HEK293 (cell line): ENCODE data around the gene PNLDC1.

Experiments used
- CTCF ChIA-PET: fragments of 350-600 bp; formaldehyde crosslinking; extraction: SDS; loops from one replicate; lab custom pipeline; 2021; ENCODE audit warnings: antibody characterized with exemption; lab: Yijun Ruan, JAX
- POLR2A ChIA-PET: fragments of 300-600 bp; formaldehyde crosslinking; extraction: SDS; loops from one replicate; lab custom pipeline; 2020; ENCODE audit warnings: antibody characterized with exemption, inconsistent platforms; lab: Yijun Ruan, JAX
- H3K27ac ChIP-seq: fragments of 200-500 bp; sonication (Bioruptor generic); 2 replicates; pipeline ENCODE4 v1.5.1; 2014; ENCODE audit warnings: low read depth, low read length, control low read depth, inconsistent platforms; ENCODE audit errors: extremely low read depth
- H3K36me3 ChIP-seq, 2 experiments: fragments of 200-500 bp in 1 of 2; sonication (Bioruptor generic) in 1 of 2; 1 replicate in 1 of 2; 2 replicates in 1 of 2; pipeline ENCODE4 v1.5.1; 2014 to 2017; ENCODE audit warnings: inconsistent platforms in 2 of 2, low read length in 2 of 2; ENCODE audit not compliant: control insufficient read depth in 2 of 2, insufficient read depth in 1 of 2
- H3K4me1 ChIP-seq: fragments of 200-500 bp; sonication (Bioruptor generic); 2 replicates; pipeline ENCODE4 v1.5.1; 2014; ENCODE audit warnings: mild to moderate bottlenecking, low read length, inconsistent platforms; ENCODE audit not compliant: control insufficient read depth, insufficient read depth
- H3K4me3 ChIP-seq: 2 replicates; pipeline ENCODE4 v1.5.1; 2011; ENCODE audit warnings: low read depth, mild to moderate bottlenecking, control low read depth, low read length, moderate library complexity
- H3K9me3 ChIP-seq: fragments of 200-500 bp; sonication (Bioruptor generic); 2 replicates; pipeline ENCODE4 v1.5.1; 2014; ENCODE audit warnings: low read depth, low read length, inconsistent platforms; ENCODE audit not compliant: control insufficient read depth, insufficient read depth
- HOXC10 ChIP-seq: sonication (generic); formaldehyde crosslinking; IDR thresholded peaks from 2 replicates; pipeline ENCODE4 v1.8.1; 2023; ENCODE audit warnings: mild to moderate bottlenecking, missing genetic modification reagents
- MYNN ChIP-seq: fragments of 450-650 bp; formaldehyde crosslinking; IDR thresholded peaks from 2 replicates; pipeline ENCODE4 v1.5.1; 2016; ENCODE audit warnings: missing biosample characterization, missing genetic modification characterization, borderline replicate concordance
- PBX3 ChIP-seq: sonication (generic); formaldehyde crosslinking; IDR thresholded peaks from 2 replicates; pipeline ENCODE4 v1.8.1; 2022; ENCODE audit warnings: mild to moderate bottlenecking, moderate library complexity, missing genetic modification reagents
- PRDM10 ChIP-seq: fragments of 450-650 bp; formaldehyde crosslinking; IDR thresholded peaks from 2 replicates; pipeline ENCODE4 v1.5.1; 2016; ENCODE audit warnings: missing biosample characterization, missing genetic modification characterization
- PRDM2 ChIP-seq: fragments of 450-650 bp; formaldehyde crosslinking; IDR thresholded peaks from 2 replicates; pipeline ENCODE4 v1.5.1; 2016; ENCODE audit warnings: missing biosample characterization, missing genetic modification characterization, borderline replicate concordance
- TRIM28 ChIP-seq: IDR thresholded peaks from 2 replicates; pipeline ENCODE4 v1.6.1; 2011; ENCODE audit warnings: low read length, control low read depth, borderline replicate concordance
- ZBTB48 ChIP-seq: fragments of 450-650 bp; formaldehyde crosslinking; IDR thresholded peaks from 2 replicates; pipeline ENCODE4 v1.5.1; 2016; ENCODE audit warnings: missing biosample characterization, missing genetic modification characterization
- ZBTB7A ChIP-seq: fragments of 450-650 bp; formaldehyde crosslinking; IDR thresholded peaks from 2 replicates; pipeline ENCODE4 v1.5.1; 2016; ENCODE audit warnings: low read depth, missing biosample characterization, missing genetic modification characterization
- ZNF114 ChIP-seq: fragments of 450-650 bp; formaldehyde crosslinking; IDR thresholded peaks from 2 replicates; pipeline ENCODE4 v1.5.0; 2017; ENCODE audit warnings: missing biosample characterization, missing genetic modification characterization
- ZNF132 ChIP-seq: fragments of 450-650 bp; formaldehyde crosslinking; IDR thresholded peaks from 2 replicates; pipeline ENCODE4 v1.5.1; 2017; ENCODE audit warnings: missing biosample characterization, missing genetic modification characterization, borderline replicate concordance
- ZNF133 ChIP-seq: fragments of 450-650 bp; formaldehyde crosslinking; IDR thresholded peaks from 2 replicates; pipeline ENCODE4 v1.5.1; 2016; ENCODE audit warnings: missing biosample characterization, missing genetic modification characterization
- ZNF239 ChIP-seq: fragments of 450-650 bp; formaldehyde crosslinking; IDR thresholded peaks from 2 replicates; pipeline ENCODE4 v1.5.1; 2016; ENCODE audit warnings: missing biosample characterization, missing genetic modification characterization
- ZNF311 ChIP-seq: fragments of 450-650 bp; formaldehyde crosslinking; IDR thresholded peaks from 2 replicates; pipeline ENCODE4 v1.5.1; 2017; ENCODE audit warnings: missing biosample characterization, missing genetic modification characterization, borderline replicate concordance
- ZNF335 ChIP-seq: fragments of 450-650 bp; formaldehyde crosslinking; conservative IDR thresholded peaks from 2 replicates; pipeline ENCODE4 v1.5.1; 2016; ENCODE audit warnings: missing biosample characterization, missing genetic modification characterization
- ZNF366 ChIP-seq: fragments of 450-650 bp; formaldehyde crosslinking; conservative IDR thresholded peaks from 2 replicates; pipeline ENCODE4 v1.5.1; 2016; ENCODE audit warnings: missing biosample characterization, missing genetic modification characterization
- ZNF558 ChIP-seq: fragments of 450-650 bp; formaldehyde crosslinking; IDR thresholded peaks from 2 replicates; pipeline ENCODE4 v1.5.1; 2016; ENCODE audit warnings: missing biosample characterization, missing genetic modification characterization
- ZNF571 ChIP-seq: fragments of 450-650 bp; formaldehyde crosslinking; IDR thresholded peaks from 2 replicates; pipeline ENCODE4 v1.5.0; 2017; ENCODE audit warnings: missing biosample characterization, missing genetic modification characterization
- ZNF654 ChIP-seq: fragments of 450-650 bp; formaldehyde crosslinking; IDR thresholded peaks from 2 replicates; pipeline ENCODE4 v1.5.1; 2016; ENCODE audit warnings: low read depth, missing biosample characterization, missing genetic modification characterization
- ZNF660 ChIP-seq: fragments of 450-650 bp; IDR thresholded peaks from 2 replicates; pipeline ENCODE4 v1.5.1; 2018; ENCODE audit warnings: missing biosample characterization, mild to moderate bottlenecking, missing genetic modification characterization
- ZNF704 ChIP-seq: fragments of 450-650 bp; formaldehyde crosslinking; IDR thresholded peaks from 2 replicates; pipeline ENCODE4 v1.5.1; 2016; ENCODE audit warnings: missing biosample characterization, missing genetic modification characterization
- ZNF843 ChIP-seq: fragments of 450-650 bp; formaldehyde crosslinking; IDR thresholded peaks from 2 replicates; pipeline ENCODE4 v1.5.1; 2016; ENCODE audit warnings: missing biosample characterization, missing genetic modification characterization
- TF ChIP-seq, protein P1 (sequence below): fragments of 450-650 bp; formaldehyde crosslinking; IDR thresholded peaks from 2 replicates; pipeline ENCODE4 v1.5.1; 2017; ENCODE audit warnings: missing biosample characterization, missing genetic modification characterization
- TF ChIP-seq, protein P2 (sequence below): fragments of 450-650 bp; formaldehyde crosslinking; IDR thresholded peaks from 2 replicates; pipeline ENCODE4 v1.5.1; 2016; ENCODE audit warnings: missing biosample characterization, missing genetic modification characterization

The PNLDC1 gene

GRCh38 chr6:159860482-159860881 is 60.4 kb downstream of the PNLDC1 start (continued):
- TF ChIP-seq PRDM10 (tag by site-specific recombination) (no peak), HOXC10 (CRISPR knock-in tag) (no peak), ZNF704 (tag by site-specific recombination) (no peak), PBX3 (CRISPR knock-in tag) (no peak), ZNF571 (no peak), ZNF239 (tag by site-specific recombination) (no peak), ZNF660 (tag by site-specific recombination) (no peak), ZBTB7A (tag by site-specific recombination) (no peak), ZNF335 (tag by site-specific recombination) (no peak), ZNF843 (no peak), ZNF132 (tag by site-specific recombination) (no peak), TRIM28 (no peak), ZNF311 (tag by site-specific recombination) (no peak)
- TF ChIP-seq, protein P1, sequence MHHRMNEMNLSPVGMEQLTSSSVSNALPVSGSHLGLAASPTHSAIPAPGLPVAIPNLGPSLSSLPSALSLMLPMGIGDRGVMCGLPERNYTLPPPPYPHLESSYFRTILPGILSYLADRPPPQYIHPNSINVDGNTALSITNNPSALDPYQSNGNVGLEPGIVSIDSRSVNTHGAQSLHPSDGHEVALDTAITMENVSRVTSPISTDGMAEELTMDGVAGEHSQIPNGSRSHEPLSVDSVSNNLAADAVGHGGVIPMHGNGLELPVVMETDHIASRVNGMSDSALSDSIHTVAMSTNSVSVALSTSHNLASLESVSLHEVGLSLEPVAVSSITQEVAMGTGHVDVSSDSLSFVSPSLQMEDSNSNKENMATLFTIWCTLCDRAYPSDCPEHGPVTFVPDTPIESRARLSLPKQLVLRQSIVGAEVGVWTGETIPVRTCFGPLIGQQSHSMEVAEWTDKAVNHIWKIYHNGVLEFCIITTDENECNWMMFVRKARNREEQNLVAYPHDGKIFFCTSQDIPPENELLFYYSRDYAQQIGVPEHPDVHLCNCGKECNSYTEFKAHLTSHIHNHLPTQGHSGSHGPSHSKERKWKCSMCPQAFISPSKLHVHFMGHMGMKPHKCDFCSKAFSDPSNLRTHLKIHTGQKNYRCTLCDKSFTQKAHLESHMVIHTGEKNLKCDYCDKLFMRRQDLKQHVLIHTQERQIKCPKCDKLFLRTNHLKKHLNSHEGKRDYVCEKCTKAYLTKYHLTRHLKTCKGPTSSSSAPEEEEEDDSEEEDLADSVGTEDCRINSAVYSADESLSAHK (tag by site-specific recombination): no peak
- TF ChIP-seq, protein P2, sequence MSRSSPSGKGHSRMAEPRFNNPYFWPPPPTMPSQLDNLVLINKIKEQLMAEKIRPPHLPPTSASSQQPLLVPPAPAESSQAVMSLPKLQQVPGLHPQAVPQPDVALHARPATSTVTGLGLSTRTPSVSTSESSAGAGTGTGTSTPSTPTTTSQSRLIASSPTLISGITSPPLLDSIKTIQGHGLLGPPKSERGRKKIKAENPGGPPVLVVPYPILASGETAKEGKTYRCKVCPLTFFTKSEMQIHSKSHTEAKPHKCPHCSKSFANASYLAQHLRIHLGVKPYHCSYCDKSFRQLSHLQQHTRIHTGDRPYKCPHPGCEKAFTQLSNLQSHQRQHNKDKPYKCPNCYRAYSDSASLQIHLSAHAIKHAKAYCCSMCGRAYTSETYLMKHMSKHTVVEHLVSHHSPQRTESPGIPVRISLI (tag by site-specific recombination): no peak

GRCh38 chr6:159862103-159862502 is 62.0 kb downstream of the PNLDC1 start:
- H3K9me3 ChIP-seq: no peaks in the 10 kb centered on the region
- H3K27ac ChIP-seq: no peak overlapping the region
- ChIA-PET CTCF (interaction anchor here (0.6 to 2.5 kb wide), 8 partner anchors 9 to 659 kb away, joined by 3 to 52 read pairs (median 3); no protein-coding TSS in a partner anchor), POLR2A (no interaction called here)
- no peaks in the 10 kb centered on the region for H3K36me3 ChIP-seq
- H3K4me1 ChIP-seq: no peaks in the 10 kb centered on the region
- no peak overlapping the region for H3K4me3 ChIP-seq
- no peak for TF ChIP-seq PRDM2
- TF ChIP-seq ZNF114 (tag by site-specific recombination): no peak
- no peak for TF ChIP-seq ZNF654 (tag by site-specific recombination)
- TF ChIP-seq MYNN (tag by site-specific recombination): no peak
- no peak for TF ChIP-seq ZNF366
- no peak for TF ChIP-seq ZBTB48
- no peak for TF ChIP-seq ZNF558 (tag by site-specific recombination)
- TF ChIP-seq ZNF133 (tag by site-specific recombination): no peak
